Lower lobe of right lung (tissue), 2 donors: ENCODE results near the gene NXF2. TPM values are rescaled to one million over a fixed set of nuclear protein-coding genes. Genes with fewer than 3 reads are reported as not detected.

Source experiments
- ATAC-seq, 2 donors: fragments of 200-7000 bp; cut with Tn5 transposase; one replicate each; pipeline ENCODE4 v1.9.1; 2020 to 2022; ENCODE audit warnings: mild to moderate bottlenecking in 2 of 2, moderate library complexity in 2 of 2
- DNase-seq: peaks from one replicate; pipeline ENCODE4 v3.0.0-alpha.2; 2020
- H3K27ac ChIP-seq: fragments of 200-600 bp; one replicate; pipeline ENCODE4 v1.8.0; 2022
- H3K27me3 ChIP-seq: fragments of 200-600 bp; one replicate; pipeline ENCODE4 v1.8.0; 2022; ENCODE audit warnings: low read depth
- H3K36me3 ChIP-seq: fragments of 200-600 bp; one replicate; pipeline ENCODE4 v1.8.0; 2022; ENCODE audit warnings: mild to moderate bottlenecking
- H3K4me1 ChIP-seq: fragments of 200-600 bp; one replicate; pipeline ENCODE4 v1.8.0; 2022
- H3K4me3 ChIP-seq: fragments of 200-600 bp; one replicate; pipeline ENCODE4 v1.8.0; 2022; ENCODE audit warnings: mild to moderate bottlenecking
- H3K9me3 ChIP-seq: fragments of 200-600 bp; one replicate; pipeline ENCODE4 v1.8.0; 2022
- CTCF ChIP-seq: fragments of 200-600 bp; IDR thresholded peaks from one replicate; pipeline ENCODE4 v1.8.0; 2022; ENCODE audit warnings: antibody characterized with exemption, mild to moderate bottlenecking
- intact Hi-C: fragments of 100-400 bp; cut with DNase I; formaldehyde crosslinking; loops from one replicate; pipeline ENCODE4 v1.11.0; 2022
- total RNA-seq: library from RNA; stranded (reverse); fragmentation: NEBNext Ultra II Directional; extraction: Animal tissue kit (Norgen Biotek cat#: 25700); gene quantifications from one replicate; pipeline ENCODE4 v1.2.1, GENCODE V29; 2021
- donor health status: DM: no; HTN: yes; CAD: no; lungs with severe emphysema.

NXF2 gene
- total RNA-seq, 1 donor from 2014 or later: 0.35 TPM

- Histone ChIP-seq H3K9me3 (no peaks in the 10 kb centered on the region), H3K27me3 (no peaks in the 10 kb centered on the region), H3K4me1 (no peaks in the 10 kb centered on the region), H3K36me3 (no peaks in the 10 kb centered on the region), H3K27ac (no peak overlapping the region), H3K4me3 (no peak overlapping the region)
- intact Hi-C loops: no loop called here
- DNase-seq: no peak
- no peak for TF ChIP-seq CTCF
- no peak for ATAC-seq
These were observed 94.9 kb downstream of the NXF2 start for GRCh38 chrX:102341867-102342266.

GRCh38 chrX:102345916-102346315, 98.9 kb downstream of the NXF2 start:
- ATAC-seq (peak in 1 of 2 donors; percentile 47), DNase-seq (peak; percentile 41)
- H3K4me3 ChIP-seq: no peak overlapping the region
- peak; percentile 70 for TF ChIP-seq CTCF
- no peak overlapping the region for H3K27ac ChIP-seq
- intact Hi-C loops: no loop called here
- H3K36me3 ChIP-seq: no peaks in the 10 kb centered on the region
- H3K9me3 ChIP-seq: no peaks in the 10 kb centered on the region
- H3K4me1 ChIP-seq: no peaks in the 10 kb centered on the region
- no peaks in the 10 kb centered on the region for H3K27me3 ChIP-seq

Other genes with a start within 250 kb of the NXF2 start
- 1.9 TPM for gene TCEAL2, start 121.5 kb upstream of the NXF2 start, total RNA-seq
- not detected for gene TCEAL6, start 104.7 kb upstream of the NXF2 start, total RNA-seq
- gene BEX5, start 91.2 kb upstream of the NXF2 start, total RNA-seq: 4.4 TPM
- not detected for gene TCP11X1, start 31.9 kb upstream of the NXF2 start, total RNA-seq
- gene NXF2B, start 192.8 kb downstream of the NXF2 start, total RNA-seq: 1.0 TPM
- 0.27 TPM for gene TCP11X2, start 224.6 kb downstream of the NXF2 start, total RNA-seq